D721Med (cell line): ENCODE measurements around the gene CLDN12.

ENCODE experiments used
- DNase-seq: peaks from one replicate; pipeline ENCODE4 v3.0.0; 2011; ENCODE audit warnings: low spot score; ENCODE audit not compliant: insufficient read length
- FAIRE-seq: peaks from 2 replicates; lab custom pipeline; 2011; peaks lifted over from hg19 to GRCh38; lab: Jason Lieb, UNC
- TF ChIP-seq, protein P1 (sequence below): IDR thresholded peaks from 2 replicates; pipeline ENCODE4 v1.5.1; 2012; ENCODE audit warnings: mild to moderate bottlenecking, control low read depth; ENCODE audit not compliant: insufficient read depth; ENCODE audit errors: missing control alignments

The CLDN12 gene

DNA sequence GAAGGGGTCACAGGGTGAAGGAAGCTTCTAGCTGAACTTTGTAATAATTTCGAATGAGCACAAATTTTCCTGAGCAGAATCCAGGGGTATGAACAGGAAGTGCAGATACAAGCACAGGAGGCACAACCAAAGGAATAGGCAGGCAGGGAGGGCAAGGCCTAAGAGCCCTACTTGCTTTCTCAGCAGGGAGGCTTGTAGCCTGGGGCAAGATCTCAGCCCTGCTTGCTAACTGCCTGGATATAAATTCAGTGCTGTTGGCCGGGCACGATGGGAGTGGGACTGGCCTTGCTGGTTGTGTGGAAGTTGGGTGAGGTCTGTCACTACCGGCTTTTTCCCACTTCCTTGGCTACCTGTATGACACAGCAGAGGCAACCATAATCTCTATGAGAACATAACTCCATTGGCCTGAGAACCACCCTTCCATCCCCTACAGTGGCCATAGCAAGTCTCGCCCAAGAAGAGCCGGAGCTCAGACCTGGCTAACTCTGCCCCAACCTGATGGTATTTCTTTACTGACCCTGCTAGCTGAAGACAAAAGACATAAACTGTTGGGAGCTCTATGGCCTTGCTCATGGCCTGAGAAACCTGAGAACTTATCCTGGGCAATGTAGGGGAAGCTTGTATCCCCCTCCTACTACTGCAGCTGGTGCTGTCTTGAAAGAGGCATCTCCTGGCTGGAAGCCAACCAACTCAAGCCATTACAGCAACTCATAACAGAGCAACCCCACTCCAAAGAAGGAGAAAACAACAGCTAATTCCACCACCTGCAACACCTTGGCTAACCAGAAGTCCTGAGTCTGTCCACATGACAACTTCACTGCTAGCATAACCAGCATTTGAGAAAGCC lies 27.6 kb downstream of the CLDN12 start:
- no peak for DNase-seq
- TF ChIP-seq, protein P1, sequence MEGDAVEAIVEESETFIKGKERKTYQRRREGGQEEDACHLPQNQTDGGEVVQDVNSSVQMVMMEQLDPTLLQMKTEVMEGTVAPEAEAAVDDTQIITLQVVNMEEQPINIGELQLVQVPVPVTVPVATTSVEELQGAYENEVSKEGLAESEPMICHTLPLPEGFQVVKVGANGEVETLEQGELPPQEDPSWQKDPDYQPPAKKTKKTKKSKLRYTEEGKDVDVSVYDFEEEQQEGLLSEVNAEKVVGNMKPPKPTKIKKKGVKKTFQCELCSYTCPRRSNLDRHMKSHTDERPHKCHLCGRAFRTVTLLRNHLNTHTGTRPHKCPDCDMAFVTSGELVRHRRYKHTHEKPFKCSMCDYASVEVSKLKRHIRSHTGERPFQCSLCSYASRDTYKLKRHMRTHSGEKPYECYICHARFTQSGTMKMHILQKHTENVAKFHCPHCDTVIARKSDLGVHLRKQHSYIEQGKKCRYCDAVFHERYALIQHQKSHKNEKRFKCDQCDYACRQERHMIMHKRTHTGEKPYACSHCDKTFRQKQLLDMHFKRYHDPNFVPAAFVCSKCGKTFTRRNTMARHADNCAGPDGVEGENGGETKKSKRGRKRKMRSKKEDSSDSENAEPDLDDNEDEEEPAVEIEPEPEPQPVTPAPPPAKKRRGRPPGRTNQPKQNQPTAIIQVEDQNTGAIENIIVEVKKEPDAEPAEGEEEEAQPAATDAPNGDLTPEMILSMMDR = no peak

DNA sequence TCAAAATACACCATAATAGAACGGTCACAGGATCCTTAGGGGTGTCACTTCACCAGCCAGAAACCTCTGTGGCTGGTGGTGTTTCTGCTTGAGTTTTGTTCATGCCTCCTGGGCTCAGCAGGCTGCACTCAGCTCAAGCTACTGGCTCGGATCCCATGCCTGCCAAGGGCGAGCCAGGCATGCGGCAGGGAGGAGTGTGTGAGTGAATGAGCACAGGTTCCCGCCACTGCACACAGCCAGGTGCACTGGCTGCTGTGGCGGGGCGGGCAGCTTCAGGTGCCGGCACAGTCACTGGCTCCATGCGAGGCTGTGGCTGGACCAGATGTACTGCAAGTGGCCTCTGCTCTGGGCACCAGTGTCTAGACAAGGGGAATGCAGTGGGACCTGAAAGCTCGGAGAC lies 29.5 kb downstream of the CLDN12 start:
- TF ChIP-seq, protein P1 = no peak
- no peak for FAIRE-seq
- DNase-seq = no peak

More for the DNA sequence above, 27.6 kb downstream of the CLDN12 start:
- FAIRE-seq = no peak

DNA sequence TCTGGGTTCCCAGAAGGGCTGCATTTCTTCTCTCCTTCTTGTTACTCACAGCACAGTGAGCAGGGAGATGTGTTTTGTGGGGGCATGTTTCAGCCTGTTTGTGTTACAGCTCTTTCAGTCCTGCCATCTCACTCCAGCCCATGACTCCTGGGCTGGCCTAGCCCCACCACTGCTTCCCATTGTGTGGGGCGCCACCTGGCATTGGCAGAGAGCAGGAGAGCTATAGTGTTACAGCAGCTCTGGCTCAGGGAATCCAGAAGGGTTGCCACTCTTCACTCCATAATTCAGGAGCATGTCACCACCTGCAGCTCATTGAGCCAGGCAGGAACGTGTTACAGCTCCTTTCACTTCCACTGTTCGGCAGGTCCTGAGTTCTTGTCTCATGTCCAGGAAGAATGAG lies 30.0 kb downstream of the CLDN12 start:
- DNase-seq (no peak), FAIRE-seq (no peak)
- TF ChIP-seq, protein P1 = no peak

DNA sequence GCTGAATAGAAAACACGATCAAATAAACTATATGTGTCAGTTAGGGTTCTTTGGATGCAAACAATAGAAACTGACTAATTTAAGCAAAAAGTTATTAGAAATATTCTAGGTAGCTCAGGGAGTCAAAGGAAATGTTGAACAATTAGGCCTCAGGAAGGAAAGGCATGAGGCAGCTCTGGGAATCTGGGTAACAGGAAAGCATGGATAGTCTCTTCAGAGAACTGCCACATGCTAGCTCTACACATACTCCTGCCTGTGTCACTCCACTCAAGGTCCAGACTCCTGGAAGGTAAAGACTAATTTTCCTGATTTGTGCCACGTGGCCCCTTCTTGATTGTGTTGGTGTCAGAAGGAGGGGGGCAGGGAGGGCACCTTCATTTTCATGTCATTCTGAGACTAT lies 42.4 kb downstream of the CLDN12 start:
- DNase-seq (no peak), FAIRE-seq (no peak)
- TF ChIP-seq, protein P1 = no peak

DNA sequence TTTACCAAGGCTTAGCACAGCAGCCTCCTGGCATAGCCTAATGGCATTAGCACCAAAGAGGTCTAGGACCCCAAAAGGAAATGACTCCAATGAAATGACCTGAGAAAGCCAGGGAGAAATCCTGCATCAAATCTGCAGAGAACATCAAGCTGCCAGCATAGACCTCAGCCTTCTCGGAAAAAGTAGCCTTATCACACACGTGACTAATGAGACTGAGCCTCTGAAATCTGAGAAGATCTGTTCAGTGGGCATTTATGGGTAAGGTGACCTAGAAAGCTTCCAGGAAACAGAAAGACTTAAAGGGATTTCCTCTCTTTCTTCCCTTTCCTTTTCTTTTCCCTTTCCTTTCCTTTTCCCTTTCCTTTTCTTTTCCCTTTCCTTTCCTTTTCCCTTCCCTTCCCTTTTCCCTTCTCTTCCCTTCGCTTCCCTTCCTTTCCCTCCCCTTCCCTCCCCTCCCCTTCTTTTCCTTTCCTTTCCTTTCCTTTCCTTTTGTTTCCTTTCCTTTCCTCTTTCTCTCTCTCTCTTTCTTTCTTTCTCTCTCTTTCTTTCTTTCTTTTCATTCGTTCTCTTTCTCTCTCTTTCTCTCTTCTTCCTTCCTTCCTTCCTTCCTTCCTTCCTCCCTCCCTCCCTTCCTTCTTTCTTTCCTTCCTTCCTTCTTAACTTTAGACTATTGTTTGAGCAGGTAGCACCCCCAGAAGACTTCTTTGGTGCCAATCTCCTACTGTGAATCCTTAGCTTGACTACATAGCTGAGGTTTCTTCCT lies 43.1 kb downstream of the CLDN12 start:
- TF ChIP-seq, protein P1 = no peak
- FAIRE-seq = no peak
- DNase-seq = no peak

DNA sequence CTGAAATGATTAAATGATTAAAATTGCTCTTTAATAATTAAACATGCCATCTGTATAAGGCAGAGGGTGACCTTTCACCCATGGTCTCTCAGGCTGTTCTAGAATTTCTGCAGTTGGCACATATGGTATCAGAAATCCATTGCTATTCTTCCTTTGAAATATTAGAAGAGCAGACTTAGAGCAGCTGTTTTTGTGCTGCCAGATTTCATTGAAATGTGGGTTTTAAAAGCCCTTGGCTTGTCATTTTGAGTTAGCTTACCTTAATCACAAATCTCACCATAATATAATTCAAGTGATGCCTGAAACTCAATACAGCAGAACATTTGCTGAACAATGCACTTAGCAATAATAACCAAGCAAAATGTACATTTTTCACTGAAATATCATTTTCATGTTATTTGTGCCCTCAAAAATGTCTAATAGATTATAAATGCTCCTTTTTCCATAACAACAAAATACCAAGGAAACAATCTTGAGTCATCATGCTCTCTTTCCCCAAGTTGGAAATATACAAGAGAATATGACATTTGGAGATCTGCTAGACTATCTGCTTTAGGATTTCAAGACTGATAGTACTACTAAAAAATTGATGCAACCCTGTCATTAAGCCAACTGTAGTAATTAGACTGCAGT lies 50.1 kb downstream of the CLDN12 start:
- TF ChIP-seq, protein P1 = no peak
- no peak for DNase-seq
- no peak for FAIRE-seq

DNA sequence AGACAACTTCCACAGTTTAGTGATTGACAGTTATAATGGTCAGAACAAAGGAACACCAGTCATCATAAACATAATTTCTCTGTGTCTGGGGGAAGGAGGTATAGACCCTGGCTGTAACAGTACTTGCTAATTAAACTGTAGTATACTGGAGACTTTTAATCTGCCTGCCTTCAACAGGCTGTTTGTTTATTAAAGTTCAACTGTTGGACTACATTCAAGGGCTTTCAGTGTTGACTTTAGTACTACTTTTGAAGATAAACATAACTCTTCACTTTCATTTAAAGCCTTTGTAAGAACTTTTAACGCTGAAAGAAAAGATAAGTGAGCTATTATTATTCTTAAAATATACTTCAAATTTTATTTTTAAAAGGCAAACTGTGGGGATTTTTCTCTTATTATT lies 50.7 kb downstream of the CLDN12 start:
- DNase-seq = no peak
- TF ChIP-seq, protein P1 = no peak
- FAIRE-seq = no peak
